Measurements from ENCODE around the gene SLC5A1. TPM values are rescaled to one million over a fixed set of nuclear protein-coding genes. Genes with fewer than 3 reads are reported as not detected.

The SLC5A1 gene
- total RNA-seq, 1 experiment from 2014 or later: not detected

DNA sequence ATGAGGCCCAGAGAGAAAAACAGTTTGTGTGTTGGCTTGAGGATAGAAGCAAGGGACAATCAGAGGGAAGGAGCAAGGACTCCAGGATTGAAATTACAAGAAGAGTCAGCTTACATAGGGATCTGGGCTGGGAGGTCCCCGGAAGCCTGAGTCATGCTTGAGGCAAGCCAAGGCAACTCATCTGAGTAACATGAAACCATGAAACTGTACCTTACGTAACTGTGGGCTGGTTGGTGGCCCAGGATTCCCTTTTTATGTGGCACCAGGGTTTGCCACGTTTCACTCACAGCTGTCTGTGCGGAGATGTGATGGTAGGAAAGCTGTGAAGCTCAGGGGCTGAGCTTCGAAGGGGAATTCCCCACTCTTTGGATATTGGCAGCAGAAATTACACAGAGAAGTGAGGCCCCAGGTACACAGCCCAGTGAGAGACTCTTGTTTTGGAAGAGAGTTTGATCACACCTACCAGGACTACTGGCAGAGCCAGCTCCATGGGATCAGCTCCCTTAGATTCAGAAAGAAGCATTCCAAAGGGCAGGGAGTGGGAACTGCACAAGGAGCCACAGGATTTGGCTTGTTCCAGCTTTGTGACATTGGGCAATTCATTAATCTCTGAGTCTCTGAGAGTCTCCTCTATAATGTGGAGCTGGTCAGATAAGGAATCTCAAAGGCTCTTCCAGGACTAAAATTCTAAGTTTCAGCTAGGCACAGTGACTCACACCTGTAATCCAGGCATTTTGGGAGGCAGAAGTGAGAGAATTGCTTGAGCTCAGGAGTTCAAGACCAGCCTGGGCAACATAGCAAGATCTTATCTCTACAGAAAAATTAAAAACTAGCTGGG, 7.8 kb downstream of the SLC5A1 start:
- DNase-seq (ENCODE audit: extremely low read depth, low read depth): peak; percentile 85

DNA sequence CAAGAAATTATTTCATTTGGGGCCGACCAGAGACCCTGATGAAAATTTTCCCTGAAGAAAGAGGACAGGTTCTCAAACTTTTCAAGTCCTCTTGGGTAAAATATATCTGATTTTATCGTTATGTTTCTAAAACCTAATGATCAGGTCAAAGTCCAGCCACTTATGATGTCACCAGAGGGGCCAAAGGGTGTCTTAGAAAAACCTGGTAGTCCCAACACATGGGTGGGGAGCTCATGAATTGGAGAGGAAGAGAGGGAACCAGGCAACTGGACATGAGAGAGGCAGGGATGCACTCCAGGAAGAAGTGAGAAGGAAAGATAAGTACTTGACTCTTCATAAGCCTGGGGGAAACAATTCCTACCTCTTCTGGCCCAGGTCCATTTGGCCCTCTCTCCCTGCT, 9.2 kb downstream of the SLC5A1 start:
- DNase-seq (ENCODE audit: extremely low read depth, low read depth): no peak

DNA sequence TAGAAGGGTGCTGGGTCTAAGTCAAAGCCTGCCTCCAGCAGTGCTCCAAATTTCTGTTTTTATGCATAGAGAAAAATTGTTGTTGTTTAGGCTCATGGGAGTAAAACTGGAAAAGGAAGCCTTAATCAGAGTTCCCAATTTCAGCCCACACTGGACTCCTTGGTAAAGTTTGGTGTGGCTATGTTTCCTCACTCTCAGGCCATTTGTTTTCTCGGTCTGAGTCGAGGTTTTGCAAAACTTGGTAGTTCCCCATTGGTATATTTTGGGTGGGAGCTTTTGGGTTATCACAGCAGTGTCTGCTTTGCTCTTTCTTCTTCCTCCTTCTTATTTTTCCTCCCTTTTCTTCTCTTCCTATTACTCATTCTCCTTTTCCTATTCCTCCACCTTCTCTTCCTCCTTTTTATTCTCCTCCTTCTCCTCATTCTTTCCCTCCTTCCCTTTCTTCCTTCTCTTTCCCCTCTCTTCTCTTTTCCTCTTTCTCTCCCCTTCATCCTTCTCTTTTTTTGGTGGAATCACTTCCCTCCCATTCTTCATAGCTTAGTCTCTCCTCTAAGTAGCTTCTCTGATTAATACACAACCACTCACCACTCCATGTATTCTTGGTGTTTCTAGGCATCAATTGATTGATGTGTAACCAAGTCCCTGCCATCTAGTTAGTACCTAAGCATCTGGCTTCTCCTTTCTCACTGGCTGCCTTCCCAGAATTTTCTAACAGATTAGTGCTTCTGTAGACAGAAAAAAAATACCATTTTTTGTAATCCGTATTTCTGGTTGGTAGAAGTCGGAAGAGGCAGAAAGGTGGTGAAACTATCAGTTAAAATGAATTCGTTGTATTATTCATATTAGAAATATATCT, 10.1 kb downstream of the SLC5A1 start:
- DNase-seq (ENCODE audit: extremely low read depth, low read depth): no peak

DNA sequence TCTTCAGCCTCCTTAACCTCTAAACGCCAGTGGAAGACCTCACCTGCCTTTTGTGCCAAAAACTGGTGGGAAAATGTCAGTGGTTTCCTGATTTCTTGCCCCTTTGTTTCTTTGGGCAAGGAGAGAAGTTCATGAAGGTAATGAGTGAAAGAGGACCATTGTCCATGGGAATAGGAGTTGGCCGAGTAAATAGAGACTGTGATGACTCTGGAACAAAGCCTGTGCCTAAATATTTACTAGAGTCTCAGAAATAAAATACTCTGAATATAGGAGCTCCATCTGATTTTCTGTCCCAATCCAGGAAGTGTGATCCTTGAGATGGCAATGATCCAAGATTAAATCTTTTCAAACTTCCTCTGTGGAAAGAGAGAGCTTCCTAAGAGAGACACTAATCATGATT, 12.0 kb downstream of the SLC5A1 start:
- no peak for DNase-seq (ENCODE audit: extremely low read depth, low read depth)

DNA sequence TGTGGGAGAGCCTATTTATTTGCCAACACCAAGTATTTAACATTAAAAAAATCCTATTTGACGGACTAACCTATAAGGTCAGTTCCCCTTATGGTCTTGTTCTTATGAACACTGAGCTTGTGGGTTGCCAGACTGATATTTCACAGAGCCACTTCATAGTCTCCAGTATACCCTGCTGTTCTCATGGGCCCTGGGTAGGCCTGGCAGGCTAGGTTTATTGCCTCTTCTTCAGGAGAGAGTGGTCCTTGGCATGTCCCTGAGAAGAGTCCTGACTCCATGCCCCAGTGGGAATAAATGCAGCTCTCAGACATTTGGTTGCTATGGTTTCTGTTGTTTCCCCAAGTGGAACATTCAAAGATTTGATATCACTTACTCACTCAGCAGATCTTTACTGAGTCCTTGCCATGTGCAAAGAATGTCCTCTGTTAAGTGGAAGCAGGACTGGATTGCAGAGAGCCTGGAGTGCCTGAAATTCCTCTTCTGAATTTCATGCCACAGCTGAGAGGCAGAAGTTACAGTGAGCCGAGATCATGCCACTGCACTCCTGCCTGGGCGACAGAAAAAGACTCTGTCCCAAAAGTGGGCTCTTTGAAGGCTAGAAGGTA, 15.7 kb downstream of the SLC5A1 start:
- no peak for DNase-seq (ENCODE audit: extremely low read depth, low read depth)

DNA sequence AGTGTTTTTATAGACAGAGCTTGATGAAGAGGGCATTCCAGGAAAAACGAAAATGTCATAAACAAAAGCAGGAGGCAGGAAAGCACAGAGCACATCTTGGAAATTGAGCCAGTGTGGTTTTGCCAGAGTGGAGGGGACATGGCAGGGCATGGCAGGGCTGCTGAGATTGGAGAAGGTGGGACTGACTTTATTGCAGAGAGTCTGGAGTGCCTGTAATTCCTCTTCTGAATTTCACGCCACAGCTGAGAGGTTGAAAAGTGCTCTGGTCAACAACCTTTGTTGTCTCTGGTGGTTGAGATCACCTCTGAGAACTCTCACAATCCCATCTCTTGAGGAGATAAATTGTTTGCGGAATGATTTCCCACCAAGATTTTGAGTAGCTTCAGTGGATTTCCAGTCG, 16.4 kb downstream of the SLC5A1 start:
- no peak for DNase-seq (ENCODE audit: extremely low read depth, low read depth)

DNA sequence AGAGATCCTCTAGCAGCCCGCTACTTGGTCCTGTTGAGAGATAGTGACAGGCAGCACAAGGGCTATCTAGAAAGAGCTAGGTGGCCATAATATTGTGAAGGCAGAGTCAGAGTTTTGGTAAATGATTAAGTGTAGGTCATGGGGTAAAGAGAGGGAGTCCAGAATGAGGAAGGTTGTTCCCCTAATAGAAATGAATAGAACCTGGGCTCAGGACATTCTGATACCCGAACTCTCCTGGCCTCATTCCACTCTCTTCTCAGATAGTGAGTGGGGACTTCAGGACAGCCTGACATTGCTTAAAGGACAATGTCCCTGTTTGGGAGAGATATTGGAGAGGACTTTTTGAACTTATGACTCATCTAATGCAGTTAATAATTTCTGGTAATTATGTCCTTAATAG, 20.6 kb downstream of the SLC5A1 start:
- no peak for DNase-seq (ENCODE audit: extremely low read depth, low read depth)

DNA sequence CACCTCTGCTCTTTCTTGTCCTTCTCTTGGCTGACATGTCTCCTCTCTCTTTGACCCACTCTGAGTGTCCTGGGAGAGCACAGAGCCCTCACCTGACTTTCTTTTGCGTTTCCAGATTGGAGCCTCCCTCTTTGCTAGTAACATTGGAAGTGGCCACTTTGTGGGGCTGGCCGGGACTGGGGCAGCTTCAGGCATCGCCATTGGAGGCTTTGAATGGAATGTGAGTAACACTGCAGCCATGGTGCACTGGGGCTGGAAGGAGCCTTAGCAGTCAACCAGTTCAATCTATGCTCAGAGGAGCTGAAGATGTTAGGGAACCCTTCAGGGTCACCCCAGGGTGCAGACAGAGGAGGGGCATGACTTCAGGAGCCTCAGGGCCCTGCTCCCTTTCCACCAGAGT, 23.8 kb downstream of the SLC5A1 start:
- no peak for DNase-seq (ENCODE audit: extremely low read depth, low read depth)

DNA sequence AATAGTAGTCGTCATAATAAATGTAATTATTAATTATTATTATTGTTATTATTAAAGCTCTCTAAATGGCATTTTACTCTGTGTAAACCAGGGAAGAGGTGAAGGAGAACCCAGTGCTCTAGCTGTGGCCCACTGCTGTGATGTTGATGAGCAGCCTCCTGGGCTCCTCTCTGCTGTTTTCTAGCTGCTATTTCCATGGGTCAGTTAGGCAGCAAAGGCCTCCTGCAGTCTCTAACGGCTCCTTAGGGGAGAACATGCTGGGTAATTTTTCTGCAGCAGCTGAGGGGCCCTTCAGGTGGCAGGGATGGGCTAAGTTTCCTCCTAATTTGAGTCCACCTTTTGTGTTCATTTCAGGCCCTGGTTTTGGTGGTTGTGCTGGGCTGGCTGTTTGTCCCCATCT, 24.6 kb downstream of the SLC5A1 start:
- DNase-seq (ENCODE audit: extremely low read depth, low read depth): no peak

DNA sequence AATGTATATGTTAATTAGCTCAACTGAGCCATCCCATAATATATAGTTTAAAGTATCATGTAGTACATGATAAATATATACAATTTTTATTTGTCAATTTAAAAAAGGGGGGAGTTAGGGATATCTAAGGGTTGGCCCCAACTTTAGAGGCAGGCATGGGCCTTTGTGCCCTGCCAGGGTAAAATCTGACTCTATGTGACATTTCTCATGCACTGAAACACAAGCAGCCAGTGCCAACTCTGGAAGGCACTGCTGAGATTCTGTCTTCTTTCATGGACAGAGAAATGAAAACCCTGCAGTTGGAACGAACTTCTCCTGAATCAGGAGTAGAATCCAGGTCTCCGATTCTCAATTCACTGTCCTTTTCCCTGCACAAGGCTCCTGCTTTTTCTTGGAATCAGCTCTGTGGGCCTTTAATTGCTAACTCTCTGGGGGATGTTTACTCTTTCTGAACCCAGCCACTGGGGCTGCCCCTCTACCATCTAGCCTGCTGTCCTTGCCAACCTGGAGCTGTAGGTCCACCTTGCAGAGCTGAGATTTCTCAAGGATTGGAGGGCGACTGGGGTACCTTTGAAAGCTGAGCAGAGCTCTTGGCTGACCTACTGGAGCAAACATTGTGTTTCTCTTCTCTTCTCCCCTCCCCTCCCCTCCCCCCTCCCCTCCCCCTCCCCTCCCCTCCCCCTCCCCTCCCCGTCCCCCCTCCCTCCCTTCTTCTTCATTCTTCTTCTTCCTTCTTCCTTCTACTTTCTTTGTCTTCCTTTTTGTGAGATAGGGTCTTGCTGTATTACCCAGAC, 26.7 kb downstream of the SLC5A1 start:
- no peak for DNase-seq (ENCODE audit: extremely low read depth, low read depth)

DNA sequence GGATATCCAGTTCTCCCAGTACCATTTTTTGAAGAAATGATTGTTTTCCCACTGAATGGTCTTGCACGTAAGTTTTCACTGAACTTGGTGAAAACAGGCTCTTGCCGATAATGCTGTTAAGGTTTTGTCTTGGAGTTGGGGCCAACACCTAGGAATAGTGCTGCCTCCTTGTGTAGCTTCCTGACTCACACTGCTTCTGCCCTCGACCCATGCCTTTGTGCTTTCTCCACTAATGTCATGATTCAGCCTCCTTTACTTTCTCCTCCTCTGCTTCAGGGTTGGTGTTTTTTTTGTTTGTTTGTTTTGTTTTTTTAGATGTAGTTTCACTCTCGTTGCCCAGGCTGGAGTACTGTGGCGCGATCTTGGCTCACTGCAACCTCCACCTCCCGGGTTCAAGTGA, 30.2 kb downstream of the SLC5A1 start:
- no peak for DNase-seq (ENCODE audit: extremely low read depth, low read depth)

DNA sequence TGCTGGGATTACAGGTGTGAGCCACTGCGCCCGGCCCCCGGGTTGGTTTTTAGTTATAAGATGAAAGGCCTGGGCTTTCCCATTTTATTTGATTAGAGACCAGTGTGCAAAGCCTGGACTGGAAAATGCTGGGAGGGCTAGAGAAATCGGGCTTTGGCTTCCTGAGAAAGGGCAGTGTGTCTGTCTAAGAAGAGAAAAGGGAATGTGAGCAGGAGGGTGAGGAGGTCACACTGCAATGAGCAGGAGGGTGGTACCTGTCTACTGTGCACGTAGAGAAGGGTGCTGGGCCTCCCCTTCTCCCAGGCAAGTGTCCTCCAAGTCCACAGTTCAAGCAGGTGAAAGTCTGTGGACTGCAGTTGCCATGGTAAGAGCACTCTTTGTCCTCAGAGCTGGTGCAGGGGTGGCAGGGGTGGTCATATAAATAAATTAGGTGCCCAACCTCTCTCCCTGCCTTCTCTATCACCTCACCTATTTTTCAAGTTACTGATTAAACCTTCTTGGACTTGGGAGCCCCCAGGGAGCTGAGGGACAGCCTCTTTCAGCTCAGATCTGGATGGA, 30.8 kb downstream of the SLC5A1 start:
- no peak for DNase-seq (ENCODE audit: extremely low read depth, low read depth)

DNA sequence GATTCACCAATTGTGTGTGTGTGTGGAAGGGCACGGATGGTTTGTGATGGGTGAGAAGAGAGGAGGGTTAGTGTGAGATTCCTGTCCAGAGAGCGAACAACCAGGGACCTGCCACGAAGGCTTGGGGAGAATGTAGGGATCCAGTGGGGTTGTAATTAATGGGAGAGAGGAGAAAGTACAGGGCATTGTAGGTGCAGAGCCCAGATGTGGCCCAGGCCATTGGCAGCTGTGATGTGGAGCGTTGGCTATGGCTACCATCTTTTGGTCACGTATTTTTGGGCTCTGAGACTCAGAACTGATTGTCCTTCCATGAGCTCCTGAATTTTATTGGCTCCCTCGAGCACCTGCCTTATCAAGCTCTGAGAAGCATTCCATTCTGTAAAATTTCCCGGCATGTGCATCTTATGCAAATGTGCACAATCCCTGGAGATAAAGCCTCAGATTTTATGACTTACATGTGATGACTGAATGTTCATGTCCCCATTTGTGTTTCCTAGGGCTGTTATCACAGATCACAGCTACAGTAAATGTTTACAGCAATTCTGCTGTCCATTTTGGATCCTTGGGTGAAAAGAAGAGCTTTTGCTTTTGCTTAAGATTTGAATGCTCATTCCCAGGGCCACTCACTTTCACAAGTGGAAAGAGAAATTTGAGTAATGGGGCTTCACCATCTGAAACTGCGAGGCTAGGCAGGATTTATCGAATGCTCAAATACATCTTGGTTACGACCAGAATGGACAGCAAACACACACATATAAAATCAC, 33.1 kb downstream of the SLC5A1 start:
- DNase-seq (ENCODE audit: extremely low read depth, low read depth): no peak

DNA sequence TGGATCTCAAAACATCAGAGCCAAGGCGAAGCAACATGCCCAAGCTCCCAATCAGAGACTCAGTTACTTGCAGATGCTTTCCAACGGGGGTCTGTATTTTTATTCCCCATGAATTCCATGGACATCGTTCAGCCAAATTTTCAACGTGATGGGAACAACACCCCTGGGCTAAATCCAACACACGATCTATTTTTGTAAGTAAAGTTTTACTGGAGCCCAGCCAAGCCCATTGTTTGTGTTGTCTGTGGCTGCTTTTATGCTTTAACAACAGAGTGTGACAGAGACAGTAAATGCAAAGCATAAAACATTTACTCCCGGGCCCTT, 33.7 kb downstream of the SLC5A1 start:
- DNase-seq (ENCODE audit: extremely low read depth, low read depth): no peak

DNA sequence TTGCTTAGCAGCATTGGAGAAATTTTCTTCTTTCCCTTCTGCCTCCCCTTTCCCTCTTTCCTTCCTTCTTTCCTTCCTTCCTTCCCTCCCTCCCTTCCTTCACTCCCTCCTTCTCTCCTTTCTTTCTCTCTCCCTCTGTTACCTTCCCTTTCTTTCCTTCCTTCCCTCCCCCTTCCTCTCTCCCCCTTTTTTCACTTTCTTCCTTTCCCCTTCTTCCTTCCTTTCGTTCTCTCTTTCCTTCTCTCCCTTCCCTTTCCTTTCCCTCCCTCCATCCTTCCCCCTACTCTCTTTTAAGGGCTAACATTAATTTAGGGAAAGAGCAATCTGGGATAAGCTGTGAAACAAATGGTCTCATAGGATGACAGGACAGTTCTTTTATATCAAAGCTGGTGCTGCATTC, 34.1 kb downstream of the SLC5A1 start:
- no peak for DNase-seq (ENCODE audit: extremely low read depth, low read depth)

DNA sequence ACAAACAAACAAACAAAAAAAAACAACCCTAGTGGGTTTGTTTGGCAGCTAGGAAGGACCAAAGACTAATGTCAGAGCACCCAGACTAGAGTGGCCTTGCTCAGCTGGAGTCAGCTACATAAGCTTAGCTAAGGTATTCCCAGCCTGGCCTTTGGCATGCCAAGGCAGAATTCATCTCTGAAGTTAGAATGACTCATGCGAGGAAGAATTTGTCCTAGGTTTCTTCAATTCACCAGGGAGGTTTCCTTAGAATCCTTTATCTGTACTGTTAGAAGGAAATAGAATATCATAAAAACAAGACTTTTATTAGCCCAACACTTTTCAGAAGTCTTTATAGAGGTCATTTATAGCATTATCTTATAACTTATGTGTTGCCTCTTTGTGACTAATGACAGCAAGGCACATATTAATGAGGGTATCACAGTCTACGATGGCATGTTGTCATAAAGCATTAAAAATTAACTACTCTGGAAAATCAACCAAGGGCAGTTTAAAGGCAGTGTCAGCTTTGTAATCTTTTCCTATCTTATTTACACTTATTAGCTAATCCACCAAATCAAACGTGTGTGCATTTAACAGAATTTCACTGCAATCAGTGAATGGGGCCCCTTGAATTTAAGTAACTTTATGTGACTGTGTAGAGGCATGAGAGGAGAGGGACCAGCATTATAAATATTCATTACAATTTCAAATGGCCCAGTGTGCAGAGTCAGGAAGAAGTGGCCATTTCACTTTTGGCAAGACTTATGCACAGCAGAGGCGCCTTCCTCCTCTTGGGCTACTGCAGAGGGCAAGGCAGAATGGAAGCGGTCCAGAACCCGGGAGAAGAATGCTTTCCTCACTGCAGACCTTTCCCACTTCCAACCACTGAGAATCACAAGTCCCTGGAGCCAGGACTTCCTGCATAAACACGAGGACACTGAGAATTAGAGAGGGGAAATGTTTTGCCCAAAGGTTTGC, 36.3 kb downstream of the SLC5A1 start:
- DNase-seq (ENCODE audit: extremely low read depth, low read depth): peak; percentile 19

DNA sequence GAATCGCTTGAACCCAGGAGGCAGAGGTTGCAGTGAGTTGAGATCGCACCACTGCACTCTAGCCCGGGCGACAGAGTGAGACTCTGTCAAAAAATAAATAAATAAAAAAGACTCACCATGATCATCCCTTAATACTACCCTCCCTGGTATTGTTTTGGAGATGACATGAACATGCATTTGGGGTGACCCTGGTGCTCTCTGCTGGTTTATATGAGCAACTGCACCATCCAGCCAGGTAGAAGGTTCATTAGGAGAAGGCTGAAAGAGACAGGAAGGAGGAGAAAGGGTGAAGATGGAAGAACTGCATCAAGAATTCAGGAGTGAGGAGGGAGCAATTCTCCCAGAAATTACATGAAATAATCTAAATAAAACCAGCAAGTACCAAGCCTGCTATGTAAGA, 37.8 kb downstream of the SLC5A1 start:
- DNase-seq (ENCODE audit: extremely low read depth, low read depth): peak; percentile 48

DNA sequence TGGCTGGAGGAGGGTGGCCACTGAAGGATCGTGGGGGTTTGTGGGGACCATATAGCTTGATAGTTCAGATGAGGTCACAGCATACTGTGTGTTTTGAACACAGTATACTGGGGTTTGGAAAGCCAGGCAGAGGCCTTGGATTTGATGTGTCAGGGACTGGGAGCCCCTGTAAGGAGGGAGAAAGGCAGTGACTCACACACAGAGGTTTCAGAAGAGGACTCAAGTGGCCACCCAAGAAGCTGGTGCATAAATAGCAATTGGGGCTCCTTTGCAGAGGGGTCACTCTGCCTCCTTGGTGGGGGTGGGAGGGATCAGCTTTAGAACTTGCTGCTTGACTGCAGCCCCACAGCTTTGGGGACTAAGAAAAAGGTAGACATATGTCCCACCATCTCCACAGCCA, 39.3 kb downstream of the SLC5A1 start:
- DNase-seq (ENCODE audit: extremely low read depth, low read depth): no peak

DNA sequence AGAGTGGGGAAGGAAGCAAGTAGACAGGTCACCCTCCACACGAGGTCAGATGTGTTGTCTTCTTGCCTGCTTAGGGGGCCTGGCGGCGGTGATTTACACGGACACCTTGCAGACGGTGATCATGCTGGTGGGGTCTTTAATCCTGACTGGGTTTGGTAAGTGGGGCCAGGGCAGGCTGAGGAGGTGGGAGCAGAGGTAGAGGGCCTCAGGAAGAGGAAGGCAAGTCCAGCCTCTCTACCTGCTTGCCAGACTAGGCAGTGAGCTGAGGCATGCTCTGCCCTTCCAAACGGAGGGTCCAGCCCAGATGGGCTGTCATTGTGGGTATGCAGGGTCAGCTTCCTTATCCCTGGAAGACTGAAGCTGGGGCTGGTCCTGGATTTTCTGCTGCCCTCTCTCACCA, 39.9 kb downstream of the SLC5A1 start:
- DNase-seq (ENCODE audit: extremely low read depth, low read depth): no peak
